Measurements from ENCODE around the gene PATL2. TPM values are rescaled to one million over a fixed set of nuclear protein-coding genes. Genes with fewer than 3 reads are reported as not detected.
A peak's percentile ranks its signal among the peaks of the same experiment; 100 is the strongest.
"Not testable (repeated sequence)": the region's sequence is repeated elsewhere in the genome, so short reads cannot be mapped to it uniquely, and the experiment has no call there.

The PATL2 gene
- total and polyA plus RNA-seq, 4 experiments from 2014 or later = 5.7 to 62.8 (median 34.8) TPM

- peaks cover 11 to 16% of the 10 kb centered on the region in 2 donors for H3K36me3 Mint-ChIP-seq
These were observed 24.5 kb upstream of the PATL2 start for GRCh38 chr15:44735482-44736180.

GRCh38 chr15:44734839-44735481, 23.8 kb upstream of the PATL2 start:
- Histone ChIP-seq H3K9me3 (ENCODE audit: control insufficient read depth in 1 of 2, low read length in 2 of 2) (no peaks in the 10 kb centered on the region), H3K27ac (ENCODE audit: low read depth, low read length) (peak overlapping the region; percentile 74), H3K4me3 (ENCODE audit: low read length in 2 of 2) (peak overlapping the region; percentile 27 to 55), H3K27me3 (ENCODE audit: insufficient read depth, low read length) (no peaks in the 10 kb centered on the region), H3K4me1 (ENCODE audit: insufficient read depth, low read length) (peaks cover 82% of the 10 kb centered on the region), H3K36me3 (ENCODE audit: insufficient read depth, low read length) (peaks cover 12% of the 10 kb centered on the region)
- no peak for DNase-seq
- H3K4me3 Mint-ChIP-seq = peak overlapping the region; percentile 72 to 95 (median 86)
- peaks cover 54 to 81% (median 67%) of the 10 kb centered on the region in 4 donors for H3K4me1 Mint-ChIP-seq
- H3K9me3 Mint-ChIP-seq = peaks cover 0 to 1% (median 0%) of the 10 kb centered on the region in 8 donors
- H3K36me3 Mint-ChIP-seq = peaks cover 11 to 19% of the 10 kb centered on the region in 2 donors
- H3K27ac Mint-ChIP-seq = peak overlapping the region; percentile 93 to 99 (median 96)
- intact Hi-C loops (cut with micrococcal nuclease) = no loop called here
- ChIA-PET CTCF (ENCODE audit: partially characterized antibody) (interaction anchor here (1.0 to 33.6 kb wide), 12 partner anchors 15 to 156 kb away, joined by 4 to 821 read pairs (median 27); partner anchors contain the start of genes B2M, PATL2 and SPG11), POLR2A (ENCODE audit: partially characterized antibody) (interaction anchor here (0.9 to 39.7 kb wide), 7 partner anchors 8 to 198 kb away, joined by 3 to 5737 read pairs (median 12); partner anchors contain the start of genes B2M, EIF3J, PATL2 and SPG11)
- no peaks in the 10 kb centered on the region for H3K27me3 Mint-ChIP-seq

More at GRCh38 chr15:44735482-44736180, 24.5 kb upstream of the PATL2 start:
- Mint-ChIP-seq H3K27me3 (no peaks in the 10 kb centered on the region), H3K9me3 (peaks cover 0 to 1% (median 0%) of the 10 kb centered on the region in 8 donors), H3K4me3 (peak overlapping the region; percentile 72 to 95 (median 86)), H3K27ac (peak overlapping the region; percentile 93 to 99 (median 96)), H3K4me1 (peaks cover 51 to 75% (median 64%) of the 10 kb centered on the region in 4 donors)
- peaks cover 79% of the 10 kb centered on the region for H3K4me1 ChIP-seq (ENCODE audit: insufficient read depth, low read length)
- H3K4me3 ChIP-seq (ENCODE audit: low read length in 2 of 2) = peak overlapping the region; percentile 27 to 55
- peak overlapping the region; percentile 74 for H3K27ac ChIP-seq (ENCODE audit: low read depth, low read length)
- H3K9me3 ChIP-seq (ENCODE audit: control insufficient read depth in 1 of 2, low read length in 2 of 2) = no peaks in the 10 kb centered on the region
- CTCF ChIA-PET (ENCODE audit: partially characterized antibody) = interaction anchor here (0.6 to 33.6 kb wide), 22 partner anchors 16 to 190 kb away, joined by 3 to 821 read pairs (median 4); partner anchors contain the start of genes B2M, PATL2 and SPG11
- H3K36me3 ChIP-seq (ENCODE audit: insufficient read depth, low read length) = peaks cover 12% of the 10 kb centered on the region
- no peaks in the 10 kb centered on the region for H3K27me3 ChIP-seq (ENCODE audit: insufficient read depth, low read length)
- intact Hi-C loops (cut with micrococcal nuclease) = loop anchor here (1.0 kb wide), 2 partner anchors 9 to 24 kb away; partner anchors contain the start of genes B2M and PATL2
- DNase-seq = peak in 2 of 5 donors; percentile 36 to 64
- POLR2A ChIA-PET (ENCODE audit: partially characterized antibody) = interaction anchor here (0.9 to 39.7 kb wide), 15 partner anchors 8 to 199 kb away, joined by 3 to 5737 read pairs (median 4); partner anchors contain the start of genes B2M, EIF3J, PATL2 and SPG11

- peak in 1 of 5 donors; percentile 60 for DNase-seq
- Histone ChIP-seq H3K9me3 (ENCODE audit: control insufficient read depth in 1 of 2, low read length in 2 of 2) (no peaks in the 10 kb centered on the region), H3K27me3 (ENCODE audit: insufficient read depth, low read length) (no peaks in the 10 kb centered on the region), H3K4me1 (ENCODE audit: insufficient read depth, low read length) (peaks cover 79% of the 10 kb centered on the region), H3K4me3 (ENCODE audit: low read length in 2 of 2) (peak overlapping the region; percentile 74 to 99), H3K27ac (ENCODE audit: low read depth, low read length) (peak overlapping the region; percentile 98), H3K36me3 (ENCODE audit: insufficient read depth, low read length) (peaks cover 12% of the 10 kb centered on the region)
- peaks cover 11 to 38% of the 10 kb centered on the region in 2 donors for H3K36me3 Mint-ChIP-seq
- intact Hi-C loops (cut with micrococcal nuclease) = loop anchor here (1.0 to 5.0 kb wide), 3 partner anchors 9 to 302 kb away; partner anchors contain the start of genes CTDSPL2 and EIF3J
- H3K27me3 Mint-ChIP-seq = no peaks in the 10 kb centered on the region
- peak overlapping the region; percentile 96 to 100 (median 99) for H3K4me3 Mint-ChIP-seq
- peaks cover 0 to 3% (median 0%) of the 10 kb centered on the region in 8 donors for H3K9me3 Mint-ChIP-seq
- peaks cover 46 to 88% (median 61%) of the 10 kb centered on the region in 4 donors for H3K4me1 Mint-ChIP-seq
- ChIA-PET POLR2A (ENCODE audit: partially characterized antibody) (interaction anchor here (0.7 to 39.7 kb wide), 12 partner anchors 8 to 303 kb away, joined by 3 to 5737 read pairs (median 4); partner anchors contain the start of genes B2M, PATL2, SPG11 and TRIM69), CTCF (ENCODE audit: partially characterized antibody) (interaction anchor here (1.2 to 33.6 kb wide), 7 partner anchors 3 to 78 kb away, joined by 3 to 821 read pairs (median 11); partner anchors contain the start of genes B2M, PATL2, SPG11 and TRIM69)
- H3K27ac Mint-ChIP-seq = peak overlapping the region; percentile 96 to 100 (median 99)
These were observed 18.4 kb upstream of the PATL2 start for GRCh38 chr15:44729408-44730127.

GRCh38 chr15:44728576-44729407, 17.7 kb upstream of the PATL2 start:
- peak overlapping the region; percentile 96 to 100 (median 99) for H3K27ac Mint-ChIP-seq
- no peaks in the 10 kb centered on the region for H3K9me3 ChIP-seq (ENCODE audit: control insufficient read depth in 1 of 2, low read length in 2 of 2)
- ChIA-PET CTCF (ENCODE audit: partially characterized antibody) (interaction anchor here (1.2 to 33.6 kb wide), 6 partner anchors 3 to 77 kb away, joined by 3 to 821 read pairs (median 306); partner anchors contain the start of genes B2M, PATL2, SPG11 and TRIM69), POLR2A (ENCODE audit: partially characterized antibody) (interaction anchor here (0.7 to 39.7 kb wide), 13 partner anchors 9 to 302 kb away, joined by 3 to 5737 read pairs (median 4); partner anchors contain the start of genes B2M, EIF3J, PATL2 and SPG11)
- peaks cover 0 to 3% (median 0%) of the 10 kb centered on the region in 8 donors for H3K9me3 Mint-ChIP-seq
- no peaks in the 10 kb centered on the region for H3K27me3 ChIP-seq (ENCODE audit: insufficient read depth, low read length)
- peaks cover 12% of the 10 kb centered on the region for H3K36me3 ChIP-seq (ENCODE audit: insufficient read depth, low read length)
- peaks cover 47 to 91% (median 63%) of the 10 kb centered on the region in 4 donors for H3K4me1 Mint-ChIP-seq
- intact Hi-C loops (cut with micrococcal nuclease) = loop anchor here (1.0 to 5.0 kb wide), 3 partner anchors 10 to 301 kb away; partner anchors contain the start of genes CTDSPL2 and EIF3J
- H3K4me3 ChIP-seq (ENCODE audit: low read length in 2 of 2) = peak overlapping the region; percentile 74 to 99
- peak overlapping the region; percentile 98 for H3K27ac ChIP-seq (ENCODE audit: low read depth, low read length)
- H3K4me3 Mint-ChIP-seq = peak overlapping the region; percentile 96 to 100 (median 99)
- H3K4me1 ChIP-seq (ENCODE audit: insufficient read depth, low read length) = peaks cover 79% of the 10 kb centered on the region
- DNase-seq = peak; percentile 95 to 98 (median 97)
- H3K36me3 Mint-ChIP-seq = peaks cover 11 to 38% of the 10 kb centered on the region in 2 donors
- no peaks in the 10 kb centered on the region for H3K27me3 Mint-ChIP-seq

- Histone ChIP-seq H3K27ac (ENCODE audit: low read depth, low read length) (peak overlapping the region; percentile 98), H3K4me3 (ENCODE audit: low read length in 2 of 2) (peak overlapping the region in 1 of 2 donors; percentile 43), H3K4me1 (ENCODE audit: insufficient read depth, low read length) (peaks cover 80% of the 10 kb centered on the region), H3K36me3 (ENCODE audit: insufficient read depth, low read length) (peaks cover 12% of the 10 kb centered on the region)
- Mint-ChIP-seq H3K4me3 (peak overlapping the region; percentile 96 to 100 (median 99)), H3K4me1 (peaks cover 45 to 90% (median 62%) of the 10 kb centered on the region in 4 donors), H3K27ac (peak overlapping the region; percentile 96 to 100 (median 99)), H3K36me3 (peaks cover 11 to 36% of the 10 kb centered on the region in 2 donors)
- not testable (repeated sequence) for H3K9me3 ChIP-seq (ENCODE audit: control insufficient read depth in 1 of 2, low read length in 2 of 2); H3K27me3 Mint-ChIP-seq; H3K9me3 Mint-ChIP-seq; DNase-seq; H3K27me3 ChIP-seq (ENCODE audit: insufficient read depth, low read length)
- ChIA-PET POLR2A (ENCODE audit: partially characterized antibody) (interaction anchor here (0.6 to 39.7 kb wide), 10 partner anchors 9 to 301 kb away, joined by 3 to 5737 read pairs (median 4); partner anchors contain the start of genes B2M, EIF3J, PATL2 and SPG11), CTCF (ENCODE audit: partially characterized antibody) (interaction anchor here (1.2 to 33.6 kb wide), 5 partner anchors 4 to 66 kb away, joined by 3 to 821 read pairs (median 601); partner anchors contain the start of genes B2M, PATL2, SPG11 and TRIM69)
- intact Hi-C loops (cut with micrococcal nuclease) = loop anchor here (5.0 kb wide), 2 partner anchors 191 to 301 kb away; partner anchors contain the start of genes CTDSPL2 and EIF3J
These were observed 17.1 kb upstream of the PATL2 start for GRCh38 chr15:44728232-44728575.
